HCT116 (cell line): ENCODE results near the gene SLC25A29.

Experiments used
- CTCF ChIP-seq, 3 experiments: fragments of 200-600 bp in 1 of 3; sonication (generic) in 1 of 3; IDR thresholded peaks in 2 of 3; conservative IDR thresholded peaks in 1 of 3; 2 replicates each; pipeline ENCODE4 v1.5.1; 2012 to 2017; ENCODE audit warnings: low read depth in 2 of 3, low read length in 2 of 3, antibody characterized with exemption in 1 of 3, borderline replicate concordance in 1 of 3, control low read depth in 1 of 3, mild to moderate bottlenecking in 1 of 3, mixed read lengths in 1 of 3, mixed run types in 1 of 3, moderate library complexity in 1 of 3; ENCODE audit not compliant: insufficient read depth in 1 of 3
- EZH2 ChIP-seq: fragments of 200-600 bp; sonication (generic); IDR thresholded peaks from 2 replicates; pipeline ENCODE4 v1.6.1; 2017; ENCODE audit warnings: antibody characterized with exemption, mixed run types
- JUND ChIP-seq: IDR thresholded peaks from 2 replicates; pipeline ENCODE4 v1.6.1; 2012
- POLR2A ChIP-seq: IDR thresholded peaks from 2 replicates; pipeline ENCODE4 v1.7.0; 2011; ENCODE audit warnings: borderline replicate concordance; ENCODE audit not compliant: insufficient read depth, insufficient read length; ENCODE audit errors: extremely low read depth
- POLR2AphosphoS5 ChIP-seq: IDR thresholded peaks from 2 replicates; pipeline ENCODE4 v1.6.1; 2011; ENCODE audit warnings: mild to moderate bottlenecking, low read depth, low read length, moderate library complexity
- TCF7L2 ChIP-seq: IDR thresholded peaks from 2 replicates; pipeline ENCODE4 v1.7.0; 2011; ENCODE audit warnings: borderline replicate concordance, inconsistent platforms; ENCODE audit not compliant: insufficient read depth, insufficient read length; ENCODE audit errors: extremely low read depth
- ZBTB33 ChIP-seq: IDR thresholded peaks from 2 replicates; pipeline ENCODE4 v1.6.1; 2011; ENCODE audit warnings: mild to moderate bottlenecking, low read length, moderate library complexity; ENCODE audit not compliant: insufficient replicate concordance; ENCODE audit errors: extremely low read depth
- ZFX ChIP-seq: fragments of 450-650 bp; IDR thresholded peaks from 2 replicates; pipeline ENCODE4 v1.6.1; 2017

- no peak for TF ChIP-seq CTCF (IDR thresholded peaks at IDR 0.05 in 2 of 3, conservative IDR thresholded peaks at IDR 0.05 in 1 of 3; ENCODE audit: borderline replicate concordance in 1 of 3, insufficient read depth in 1 of 3, low read depth in 2 of 3, low read length in 2 of 3)
- no peak for TF ChIP-seq JUND
- no peak for TF ChIP-seq TCF7L2
- no peak for TF ChIP-seq POLR2A
- no peak for TF ChIP-seq ZBTB33
- TF ChIP-seq ZFX = no peak
- no peak for TF ChIP-seq POLR2AphosphoS5
- TF ChIP-seq EZH2 = no peak
These were observed 2.3 kb downstream of the SLC25A29 start for GRCh38 chr14:100303925-100304324.
